Caco-2 (cell line): Measurements from ENCODE around the gene MFAP3. TPM values are rescaled to one million over a fixed set of nuclear protein-coding genes. Genes with fewer than 3 reads are reported as not detected.
"Not testable (repeated sequence)": the region's sequence is repeated elsewhere in the genome, so short reads cannot be mapped to it uniquely, and the experiment has no call there.

Experiments
- BruUV-seq: library from RNA; stranded (reverse); fragments of 400-500 nt; replicated peaks from 2 replicates; lab custom pipeline; 2021; lab: Mats Ljungman, UMichigan
- CTCF ChIA-PET: fragments of 300-600 bp; sonication (Branson Sonifier 250); formaldehyde crosslinking; loops from one replicate; lab custom pipeline; 2022; ENCODE audit warnings: antibody characterized with exemption; lab: Charles Lee
- POLR2A ChIA-PET: fragments of 300-600 bp; sonication (Branson Sonifier 250); formaldehyde crosslinking; loops from one replicate; lab custom pipeline; 2022; ENCODE audit warnings: antibody characterized with exemption; lab: Charles Lee
- DNase-seq, 2 experiments: peaks; one replicate each; pipeline versions ENCODE4 v3.0.0 to v3.0.0-alpha.2; 2020 to 2022
- H3K27me3 ChIP-seq: replicated peaks from 2 replicates; pipeline ENCODE4 v1.6.0; 2011; ENCODE audit warnings: low read length; ENCODE audit not compliant: control insufficient read depth, insufficient read depth
- H3K36me3 ChIP-seq: 2 replicates; pipeline ENCODE4 v1.5.1; 2011; ENCODE audit warnings: low read length; ENCODE audit not compliant: control insufficient read depth, insufficient read depth
- H3K4me1 ChIP-seq: fragments of 250-450 bp; sonication (Bioruptor Pico); 2 replicates; pipeline ENCODE4 v1.5.1; 2020; ENCODE audit warnings: mild to moderate bottlenecking
- H3K4me3 ChIP-seq: 2 replicates; pipeline ENCODE4 v1.5.1; 2011; ENCODE audit warnings: low read depth, mild to moderate bottlenecking, control low read depth, low read length
- H3K9me3 ChIP-seq: fragments of 250-450 bp; sonication (Bioruptor Pico); 2 replicates; pipeline ENCODE4 v1.5.1; 2020; ENCODE audit warnings: mild to moderate bottlenecking, moderate library complexity
- H3K27ac Mint-ChIP-seq: one replicate; pipeline ENCODE4 v1.8.0; 2022; ENCODE audit warnings: mixed read lengths; ENCODE audit not compliant: unreplicated experiment
- H3K27me3 Mint-ChIP-seq: one replicate; pipeline ENCODE4 v1.8.0; 2022; ENCODE audit warnings: mixed read lengths; ENCODE audit not compliant: insufficient read depth, unreplicated experiment
- H3K36me3 Mint-ChIP-seq: one replicate; pipeline ENCODE4 v1.8.0; 2022; ENCODE audit warnings: mild to moderate bottlenecking, mixed read lengths; ENCODE audit not compliant: insufficient read depth, unreplicated experiment
- H3K4me1 Mint-ChIP-seq: one replicate; pipeline ENCODE4 v1.8.0; 2022; ENCODE audit warnings: low read depth, mixed read lengths; ENCODE audit not compliant: unreplicated experiment
- H3K4me3 Mint-ChIP-seq: one replicate; pipeline ENCODE4 v1.8.0; 2022; ENCODE audit warnings: mild to moderate bottlenecking, moderate library complexity, mixed read lengths; ENCODE audit not compliant: unreplicated experiment
- H3K9me3 Mint-ChIP-seq: one replicate; pipeline ENCODE4 v1.8.0; 2022; ENCODE audit warnings: mixed read lengths; ENCODE audit not compliant: unreplicated experiment
- intact Hi-C: fragments of 100-400 bp; cut with micrococcal nuclease; formaldehyde crosslinking; loops from one replicate; pipeline ENCODE4 v1.10.0; 2022; ENCODE audit not compliant: unreplicated experiment
- total RNA-seq: library from RNA; stranded (reverse); gene quantifications from 2 replicates; pipeline ENCODE4 v1.2.3, GENCODE V29; 2022
- TF ChIP-seq, protein P1 (sequence below), 2 experiments: fragments of 200-600 bp in 1 of 2; IDR thresholded peaks; 1 replicate in 1 of 2; 2 replicates in 1 of 2; pipeline versions ENCODE4 v1.5.1 to v1.8.0; 2011 to 2022; ENCODE audit warnings: antibody characterized with exemption in 1 of 2, control low read depth in 1 of 2, inconsistent platforms in 1 of 2, low read depth in 1 of 2, low read length in 1 of 2, mild to moderate bottlenecking in 1 of 2, moderate library complexity in 1 of 2; ENCODE audit not compliant: insufficient read depth in 1 of 2, severe bottlenecking in 1 of 2, unreplicated experiment in 1 of 2

MFAP3 gene
- total RNA-seq, 1 experiment from 2014 or later: 24.1 TPM

DNA sequence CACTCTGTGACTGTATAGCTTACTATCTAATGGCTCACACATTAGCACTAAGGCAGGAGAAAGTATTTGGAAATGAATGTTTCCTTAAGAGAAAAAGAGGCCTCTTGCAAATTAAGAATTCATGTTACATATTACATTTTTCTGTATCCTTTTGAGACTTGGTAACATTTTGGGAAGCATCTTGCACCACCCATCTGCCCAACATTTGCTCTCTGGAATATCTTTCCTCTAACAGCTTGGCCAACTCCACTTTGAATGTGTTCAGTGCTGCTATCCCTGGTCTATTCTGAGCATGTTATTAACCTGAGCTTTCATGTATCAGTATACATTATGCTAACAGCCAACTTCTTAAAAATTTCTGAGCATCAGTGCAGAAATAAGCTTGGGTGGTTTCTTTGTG lies 27.2 kb downstream of the MFAP3 start:
- Mint-ChIP-seq H3K4me3 (no peak overlapping the region), H3K27ac (no peak overlapping the region), H3K27me3 (no peaks in the 10 kb centered on the region), H3K9me3 (no peaks in the 10 kb centered on the region), H3K4me1 (no peaks in the 10 kb centered on the region), H3K36me3 (no peaks in the 10 kb centered on the region)
- no peaks in the 10 kb centered on the region for H3K36me3 ChIP-seq
- no peak for DNase-seq
- no peaks in the 10 kb centered on the region for H3K4me1 ChIP-seq
- POLR2A ChIA-PET: no interaction called here
- intact Hi-C loops: loop anchor here (2.0 kb wide), 1 partner anchor 27 kb away; the partner anchor contains the start of genes FAM114A2 and MFAP3
- BruUV-seq: no TSS peak
- H3K9me3 ChIP-seq: no peaks in the 10 kb centered on the region
- CTCF ChIA-PET: no interaction called here
- no peaks in the 10 kb centered on the region for H3K27me3 ChIP-seq
- H3K4me3 ChIP-seq: no peak overlapping the region
- TF ChIP-seq, protein P1, sequence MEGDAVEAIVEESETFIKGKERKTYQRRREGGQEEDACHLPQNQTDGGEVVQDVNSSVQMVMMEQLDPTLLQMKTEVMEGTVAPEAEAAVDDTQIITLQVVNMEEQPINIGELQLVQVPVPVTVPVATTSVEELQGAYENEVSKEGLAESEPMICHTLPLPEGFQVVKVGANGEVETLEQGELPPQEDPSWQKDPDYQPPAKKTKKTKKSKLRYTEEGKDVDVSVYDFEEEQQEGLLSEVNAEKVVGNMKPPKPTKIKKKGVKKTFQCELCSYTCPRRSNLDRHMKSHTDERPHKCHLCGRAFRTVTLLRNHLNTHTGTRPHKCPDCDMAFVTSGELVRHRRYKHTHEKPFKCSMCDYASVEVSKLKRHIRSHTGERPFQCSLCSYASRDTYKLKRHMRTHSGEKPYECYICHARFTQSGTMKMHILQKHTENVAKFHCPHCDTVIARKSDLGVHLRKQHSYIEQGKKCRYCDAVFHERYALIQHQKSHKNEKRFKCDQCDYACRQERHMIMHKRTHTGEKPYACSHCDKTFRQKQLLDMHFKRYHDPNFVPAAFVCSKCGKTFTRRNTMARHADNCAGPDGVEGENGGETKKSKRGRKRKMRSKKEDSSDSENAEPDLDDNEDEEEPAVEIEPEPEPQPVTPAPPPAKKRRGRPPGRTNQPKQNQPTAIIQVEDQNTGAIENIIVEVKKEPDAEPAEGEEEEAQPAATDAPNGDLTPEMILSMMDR (IDR thresholded peaks at IDR 0.05; ENCODE audit: insufficient read depth in 1 of 2, low read depth in 1 of 2, low read length in 1 of 2, severe bottlenecking in 1 of 2, unreplicated experiment in 1 of 2): no peak

DNA sequence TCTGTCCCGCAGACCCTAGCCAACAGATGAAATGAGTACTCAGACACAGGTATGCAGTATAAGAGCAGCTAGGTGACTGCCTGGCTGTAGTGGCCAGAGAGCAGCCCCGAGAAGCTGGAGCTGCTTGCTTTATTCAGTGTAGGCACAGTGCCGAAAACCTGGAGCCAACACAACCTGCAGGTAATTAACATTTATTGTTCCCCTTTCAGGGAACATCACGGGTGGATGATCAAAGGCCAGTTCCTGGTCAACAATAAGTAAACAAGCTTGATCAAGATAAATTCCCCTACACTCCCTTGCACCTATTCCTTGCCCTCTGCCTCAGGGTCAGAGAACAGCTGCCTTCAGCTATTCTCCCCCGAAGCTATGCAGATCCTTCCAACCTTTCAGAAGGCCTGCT lies 31.1 kb downstream of the MFAP3 start:
- POLR2A ChIA-PET, DNase-seq, H3K4me3 Mint-ChIP-seq, H3K36me3 ChIP-seq, H3K4me1 ChIP-seq, H3K9me3 Mint-ChIP-seq, H3K9me3 ChIP-seq, H3K27me3 ChIP-seq, BruUV-seq, H3K4me1 Mint-ChIP-seq, H3K36me3 Mint-ChIP-seq, H3K27me3 Mint-ChIP-seq, H3K27ac Mint-ChIP-seq, H3K4me3 ChIP-seq: not testable (repeated sequence)
- intact Hi-C loops: loop anchor here (5.0 kb wide), 1 partner anchor 62 kb away; no protein-coding TSS in a partner anchor
- CTCF ChIA-PET: interaction anchor here (0.7 to 1.0 kb wide), 2 partner anchors 120 to 359 kb away, joined by 3 to 4 read pairs; no protein-coding TSS in a partner anchor

DNA sequence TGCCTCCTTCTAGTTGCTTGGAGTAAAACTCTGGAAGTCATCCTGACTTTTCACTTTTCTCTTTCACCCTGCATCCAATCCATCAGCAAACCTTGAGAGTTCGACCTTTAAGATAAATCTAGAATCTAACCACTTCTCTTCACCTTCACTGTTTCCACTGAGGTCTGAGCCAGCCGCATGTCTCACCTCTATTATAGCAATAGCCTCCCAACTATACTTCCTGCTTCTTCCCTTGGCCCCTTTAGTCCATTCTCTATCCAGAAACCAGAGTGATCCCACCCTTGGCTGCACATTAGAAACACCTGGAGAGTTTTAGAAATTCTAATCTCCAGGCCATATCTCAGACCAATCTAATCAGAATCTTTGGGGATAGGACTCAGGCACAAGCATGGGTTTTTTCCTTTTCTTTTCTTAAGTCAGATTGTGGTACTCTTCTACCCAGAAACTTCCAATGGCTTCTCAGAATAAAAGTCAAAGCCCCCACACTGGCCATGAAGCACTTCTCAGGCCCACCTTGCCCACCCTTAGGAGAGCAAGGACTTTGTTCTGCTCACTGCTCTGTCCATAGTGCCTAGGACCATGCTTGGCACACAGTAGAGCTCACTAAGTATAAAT lies 33.1 kb downstream of the MFAP3 start:
- intact Hi-C loops: loop anchor here (1.0 to 5.0 kb wide), 8 partner anchors 60 to 538 kb away; no protein-coding TSS in a partner anchor
- H3K27me3 Mint-ChIP-seq: peaks cover 5% of the 10 kb centered on the region
- H3K9me3 ChIP-seq: no peaks in the 10 kb centered on the region
- peaks cover 7% of the 10 kb centered on the region for H3K4me1 Mint-ChIP-seq
- BruUV-seq: no TSS peak
- TF ChIP-seq, protein P1 (IDR thresholded peaks at IDR 0.05; ENCODE audit: insufficient read depth in 1 of 2, low read depth in 1 of 2, low read length in 1 of 2, severe bottlenecking in 1 of 2, unreplicated experiment in 1 of 2): no peak
- no peak overlapping the region for H3K4me3 ChIP-seq
- no peaks in the 10 kb centered on the region for H3K36me3 ChIP-seq
- no peaks in the 10 kb centered on the region for H3K27me3 ChIP-seq
- no peak overlapping the region for H3K27ac Mint-ChIP-seq
- no peaks in the 10 kb centered on the region for H3K36me3 Mint-ChIP-seq
- DNase-seq: no peak
- no peaks in the 10 kb centered on the region for H3K4me1 ChIP-seq
- H3K9me3 Mint-ChIP-seq: no peaks in the 10 kb centered on the region
- H3K4me3 Mint-ChIP-seq: no peak overlapping the region
- POLR2A ChIA-PET: no interaction called here
- CTCF ChIA-PET: interaction anchor here (0.6 to 1.7 kb wide), 19 partner anchors 10 to 568 kb away, joined by 3 to 33 read pairs (median 4); partner anchors contain the start of genes FAM114A2, GALNT10 and MFAP3
